T-cell (primary cell): ENCODE data around the gene APOL4. TPM values are rescaled to one million over a fixed set of nuclear protein-coding genes. Genes with fewer than 3 reads are reported as not detected.
A peak's percentile ranks its signal among the peaks of the same experiment; 100 is the strongest.

Experiments used
- ATAC-seq, 4 experiments: fragments of 200-7000 bp in 3 of 4; fragments of 150-1000 bp in 1 of 4; cut with Tn5 transposase; replicated peaks in 1 of 4; 1 replicate in 3 of 4; 2 replicates in 1 of 4; pipeline ENCODE4 v1.10.0; 2021; ENCODE audit warnings: moderate library complexity in 3 of 4, mild to moderate bottlenecking in 2 of 4, moderate number of reproducible peaks in 1 of 4
- CTCF ChIA-PET, 2 donors: fragments of 300-600 bp; sonication (Branson Sonifier 250); formaldehyde crosslinking; loops; one replicate each; lab custom pipeline; 2022; ENCODE audit warnings: antibody characterized with exemption in 2 of 2; lab: Charles Lee
- POLR2A ChIA-PET, 2 donors: fragments of 300-600 bp; sonication (Branson Sonifier 250); formaldehyde crosslinking; loops; one replicate each; lab custom pipeline; 2022; ENCODE audit warnings: antibody characterized with exemption in 2 of 2; lab: Charles Lee
- DNase-seq, 35 experiments: peaks; one replicate each; pipeline versions ENCODE4 v3.0.0 to v3.0.0-alpha.2; 2013 to 2023
- H3K27ac ChIP-seq: one replicate; pipeline ENCODE4 v1.5.1; 2013; ENCODE audit warnings: low read length
- H3K27me3 ChIP-seq, 2 experiments: replicated peaks in 1 of 2; 1 replicate in 1 of 2; 2 replicates in 1 of 2; pipeline versions ENCODE4 v1.6.1 to v1.7.0; 2013; ENCODE audit warnings: low read length in 1 of 2, mixed read lengths in 1 of 2; ENCODE audit not compliant: control insufficient read depth in 2 of 2, insufficient read depth in 2 of 2; ENCODE audit errors: extremely low read depth in 1 of 2
- H3K36me3 ChIP-seq, 2 donors: 1 replicate in 1 of 2; 2 replicates in 1 of 2; pipeline versions ENCODE4 v1.6.1 to v1.7.0; 2013; ENCODE audit warnings: low read length in 1 of 2; ENCODE audit not compliant: control insufficient read depth in 2 of 2, insufficient read depth in 1 of 2; ENCODE audit errors: extremely low read depth in 1 of 2
- H3K4me1 ChIP-seq, 2 experiments: 1 replicate in 1 of 2; 2 replicates in 1 of 2; pipeline versions ENCODE4 v1.6.1 to v1.7.0; 2013; ENCODE audit warnings: low read length in 2 of 2, mixed read lengths in 1 of 2; ENCODE audit not compliant: insufficient read depth in 2 of 2, control insufficient read depth in 1 of 2; ENCODE audit errors: extremely low read depth in 1 of 2
- H3K4me3 ChIP-seq, 2 donors: 1 replicate in 1 of 2; 2 replicates in 1 of 2; pipeline versions ENCODE4 v1.5.1 to v1.7.0; 2013; ENCODE audit warnings: mild to moderate bottlenecking in 2 of 2, low read length in 1 of 2, moderate library complexity in 1 of 2; ENCODE audit not compliant: control insufficient read depth in 1 of 2; ENCODE audit errors: extremely low read depth in 1 of 2
- H3K9me3 ChIP-seq: 2 replicates; pipeline ENCODE4 v1.7.0; 2013
- H3K27ac Mint-ChIP-seq, 2 donors: one replicate each; pipeline ENCODE4 v1.8.0; 2020 to 2021; ENCODE audit warnings: mild to moderate bottlenecking in 2 of 2, mixed read lengths in 2 of 2
- H3K27me3 Mint-ChIP-seq, 2 donors: one replicate each; pipeline ENCODE4 v1.8.0; 2021 to 2022; ENCODE audit warnings: mixed read lengths in 2 of 2
- H3K36me3 Mint-ChIP-seq: one replicate; pipeline ENCODE4 v1.8.0; 2021; ENCODE audit warnings: mixed read lengths
- H3K4me1 Mint-ChIP-seq, 3 donors: one replicate each; pipeline ENCODE4 v1.8.0; 2020 to 2022; ENCODE audit warnings: mixed read lengths in 3 of 3, mild to moderate bottlenecking in 1 of 3
- H3K4me3 Mint-ChIP-seq, 3 donors: one replicate each; pipeline ENCODE4 v1.8.0; 2020 to 2022; ENCODE audit warnings: mild to moderate bottlenecking in 3 of 3, mixed read lengths in 3 of 3, moderate library complexity in 3 of 3
- H3K9me3 Mint-ChIP-seq, 3 donors: one replicate each; pipeline ENCODE4 v1.8.0; 2020 to 2022; ENCODE audit warnings: mixed read lengths in 3 of 3
- WGBS: methylation state at CpG from one replicate; pipeline ENCODE4 v1.1.5; 2013; ENCODE audit warnings: missing lambda C conversion rate; ENCODE audit not compliant: insufficient coverage; 5-methylcytosine and 5-hydroxymethylcytosine counted together
- total RNA-seq, 35 experiments: library from RNA in 6 of 35; stranded (reverse) in 6 of 35; fragments of 120-200 nt in 1 of 35; gene quantifications; one replicate each; pipeline versions ENCODE4 v1.2.1 to v1.2.4 and lab custom pipeline; 2013 to 2026

The APOL4 gene
- total RNA-seq, 5 donors from 2014 or later (not counting 1 experiment from before 2014, with no cell fraction given) = 0.22 to 0.72 TPM; not detected in 3

DNA sequence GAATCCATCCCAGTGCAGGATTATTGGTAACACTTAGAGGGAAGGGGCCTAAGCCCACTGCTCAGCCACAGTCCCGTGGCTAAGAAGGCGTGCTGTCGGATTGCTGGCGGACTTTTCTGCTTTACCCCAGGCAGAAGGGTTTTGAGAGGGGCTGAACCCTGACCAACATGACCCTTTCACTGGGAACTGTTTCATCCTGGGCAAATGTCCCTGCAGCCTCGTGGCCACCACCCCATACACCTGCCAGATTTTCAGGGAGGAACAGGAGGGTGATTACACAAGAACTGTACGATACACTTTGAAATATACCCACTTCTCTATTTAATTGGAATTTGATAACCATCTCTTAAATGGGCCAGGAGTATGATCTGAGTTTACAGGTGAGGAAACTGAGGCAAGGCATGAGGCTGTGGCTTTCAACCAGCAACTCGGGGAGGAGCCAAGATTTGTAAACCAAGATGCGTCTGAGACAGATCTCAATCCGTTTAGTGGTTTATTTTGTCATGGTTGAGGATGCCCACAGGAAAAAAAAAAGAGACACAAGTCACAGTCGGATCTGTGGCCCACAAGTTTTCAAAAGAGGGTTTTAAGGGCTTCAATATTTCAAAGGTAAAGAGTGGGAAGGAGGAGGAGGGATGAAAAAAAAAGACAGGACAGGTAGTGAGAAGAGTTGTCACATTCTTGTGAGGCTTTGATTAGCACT lies 34.9 kb downstream of the APOL4 start:
- peak overlapping the region in 1 of 3 donors; percentile 51 for H3K4me3 Mint-ChIP-seq
- Histone ChIP-seq H3K27ac (peak overlapping the region; percentile 80), H3K4me3 (no peak overlapping the region), H3K9me3 (no peaks in the 10 kb centered on the region), H3K27me3 (no peaks in the 10 kb centered on the region), H3K36me3 (no peaks in the 10 kb centered on the region), H3K4me1 (peaks cover 13 to 31% of the 10 kb centered on the region in 2 experiments)
- WGBS = 54% methylated on average over 8 of the region's 10 CpGs
- peak in 16 of 35 experiments; percentile 18 to 71 (median 54) for DNase-seq
- H3K9me3 Mint-ChIP-seq = peaks cover 0 to 8% (median 1%) of the 10 kb centered on the region in 3 donors
- ChIA-PET CTCF (no interaction called here), POLR2A (no interaction called here)
- peak in 2 of 4 experiments; percentile 54 to 68 for ATAC-seq
- H3K36me3 Mint-ChIP-seq = no peaks in the 10 kb centered on the region
- H3K4me1 Mint-ChIP-seq = peaks cover 59 to 64% (median 60%) of the 10 kb centered on the region in 3 donors
- H3K27ac Mint-ChIP-seq = peak overlapping the region; percentile 79 to 87
- no peaks in the 10 kb centered on the region for H3K27me3 Mint-ChIP-seq

DNA sequence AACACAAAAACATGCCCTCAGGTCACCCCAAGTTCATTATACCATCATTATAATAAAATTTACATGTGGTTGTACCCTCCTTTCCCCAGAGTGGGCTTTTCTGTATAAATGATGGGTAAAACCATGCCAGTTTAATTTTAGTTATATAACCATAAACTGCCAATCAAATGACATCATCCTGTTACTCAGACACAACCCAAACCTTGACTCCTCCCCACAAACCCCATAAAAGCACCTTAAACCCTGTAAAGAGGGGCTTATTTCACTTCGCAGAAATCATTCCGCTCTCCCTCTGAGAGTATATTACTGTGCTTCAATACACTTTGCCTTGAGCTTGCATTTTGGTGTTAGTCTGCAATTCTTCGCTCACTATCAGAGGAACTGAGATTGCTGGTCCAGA lies 35.5 kb downstream of the APOL4 start:
- DNase-seq (peak in 4 of 35 experiments; percentile 9 to 58 (median 38)), ATAC-seq (peak in 2 of 4 experiments; percentile 36 to 48)
- peaks cover 17 to 37% of the 10 kb centered on the region in 2 experiments for H3K4me1 ChIP-seq
- ChIA-PET POLR2A (no interaction called here), CTCF (no interaction called here)
- no peaks in the 10 kb centered on the region for H3K36me3 ChIP-seq
- peak overlapping the region; percentile 80 for H3K27ac ChIP-seq
- peaks cover 0 to 8% (median 1%) of the 10 kb centered on the region in 3 donors for H3K9me3 Mint-ChIP-seq
- no peaks in the 10 kb centered on the region for H3K36me3 Mint-ChIP-seq
- no peaks in the 10 kb centered on the region for H3K9me3 ChIP-seq
- no peaks in the 10 kb centered on the region for H3K27me3 Mint-ChIP-seq
- H3K27me3 ChIP-seq = no peaks in the 10 kb centered on the region
- no CpG with 5 or more reads among the region's 3 CpGs for WGBS
- peak overlapping the region in 1 of 3 donors; percentile 51 for H3K4me3 Mint-ChIP-seq
- peak overlapping the region in 1 of 2 donors; percentile 99 for H3K27ac Mint-ChIP-seq
- H3K4me3 ChIP-seq = no peak overlapping the region
- peaks cover 65 to 69% (median 66%) of the 10 kb centered on the region in 3 donors for H3K4me1 Mint-ChIP-seq

DNA sequence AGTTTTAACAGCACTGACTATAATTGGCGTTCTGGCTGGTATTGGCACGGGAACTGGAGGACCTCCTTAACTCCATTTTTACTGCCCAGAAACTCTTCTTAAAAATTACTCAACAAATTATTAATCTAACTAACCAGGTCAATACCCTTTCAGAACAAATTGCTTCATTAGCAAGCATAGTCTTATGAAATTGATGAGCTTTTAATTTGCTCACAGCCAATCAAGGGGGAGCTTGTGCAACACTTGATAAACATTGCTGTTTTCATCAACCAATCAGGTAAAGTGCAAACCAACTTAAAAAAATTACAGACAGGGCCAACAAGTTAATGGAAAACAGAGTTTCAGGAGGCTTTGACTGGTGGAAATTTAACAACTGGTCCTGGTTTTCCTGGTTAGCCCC lies 36.5 kb downstream of the APOL4 start:
- H3K36me3 Mint-ChIP-seq = no peaks in the 10 kb centered on the region
- POLR2A ChIA-PET = interaction anchor here in 1 of 2 donors (0.6 kb wide), 1 partner anchor 338 kb away, joined by 3 read pairs; no protein-coding TSS in a partner anchor

DNA sequence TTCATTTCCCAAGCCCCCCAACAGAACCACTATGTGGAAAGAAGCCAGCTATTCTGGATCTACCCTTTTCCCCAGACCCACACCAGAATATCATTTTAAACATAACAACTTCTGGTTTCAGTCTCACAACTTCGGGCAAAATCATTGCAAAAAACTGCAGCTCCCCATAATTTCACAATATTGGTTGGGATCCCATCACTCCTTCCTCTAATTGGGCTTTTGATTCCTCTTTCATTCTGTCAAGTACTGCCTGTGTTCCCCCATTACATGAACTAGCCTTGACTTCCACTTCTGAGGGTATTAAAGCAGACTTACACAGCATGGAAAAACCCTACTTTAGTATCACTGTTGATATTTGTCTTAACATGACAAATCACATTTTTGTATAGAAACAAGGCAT lies 37.0 kb downstream of the APOL4 start:
- WGBS = 40% methylated on average over 1 of the region's 1 CpG
- ChIA-PET POLR2A (interaction anchor here in 1 of 2 donors (0.6 kb wide), 1 partner anchor 339 kb away, joined by 3 read pairs; no protein-coding TSS in a partner anchor), CTCF (interaction anchor here in 1 of 2 donors (1.4 kb wide), 1 partner anchor 99 kb away, joined by 4 read pairs; no protein-coding TSS in a partner anchor)
- H3K9me3 Mint-ChIP-seq = peaks cover 0 to 8% (median 1%) of the 10 kb centered on the region in 3 donors
- no peak overlapping the region for H3K4me3 ChIP-seq
- no peaks in the 10 kb centered on the region for H3K27me3 ChIP-seq
- H3K36me3 ChIP-seq = no peaks in the 10 kb centered on the region
- H3K4me1 ChIP-seq = peaks cover 21 to 49% of the 10 kb centered on the region in 2 experiments
- H3K27ac Mint-ChIP-seq = peak overlapping the region; percentile 99 to 100
- no peaks in the 10 kb centered on the region for H3K27me3 Mint-ChIP-seq
- DNase-seq = no peak
- no peaks in the 10 kb centered on the region for H3K9me3 ChIP-seq
- H3K4me1 Mint-ChIP-seq = peaks cover 71 to 84% (median 80%) of the 10 kb centered on the region in 3 donors
- H3K36me3 Mint-ChIP-seq = no peaks in the 10 kb centered on the region
- no peak for ATAC-seq
- no peak overlapping the region for H3K4me3 Mint-ChIP-seq
- peak overlapping the region; percentile 80 for H3K27ac ChIP-seq

More for the DNA sequence above, 36.5 kb downstream of the APOL4 start:
- no peak for DNase-seq
- H3K4me1 ChIP-seq = peaks cover 19 to 44% of the 10 kb centered on the region in 2 experiments
- no peaks in the 10 kb centered on the region for H3K36me3 ChIP-seq
- no peak overlapping the region for H3K4me3 ChIP-seq
- no peaks in the 10 kb centered on the region for H3K27me3 ChIP-seq
- peak overlapping the region; percentile 80 for H3K27ac ChIP-seq
- Mint-ChIP-seq H3K27me3 (no peaks in the 10 kb centered on the region), H3K27ac (peak overlapping the region; percentile 99 to 100), H3K9me3 (peaks cover 0 to 8% (median 1%) of the 10 kb centered on the region in 3 donors), H3K4me3 (no peak overlapping the region), H3K4me1 (peaks cover 71 to 79% (median 75%) of the 10 kb centered on the region in 3 donors)
- CTCF ChIA-PET = interaction anchor here in 1 of 2 donors (0.8 kb wide), 1 partner anchor 74 kb away, joined by 3 read pairs; the partner anchor contains the start of gene APOL2
- ATAC-seq = no peak
- WGBS = no CpG with 5 or more reads among the region's 2 CpGs
- H3K9me3 ChIP-seq = no peaks in the 10 kb centered on the region

DNA sequence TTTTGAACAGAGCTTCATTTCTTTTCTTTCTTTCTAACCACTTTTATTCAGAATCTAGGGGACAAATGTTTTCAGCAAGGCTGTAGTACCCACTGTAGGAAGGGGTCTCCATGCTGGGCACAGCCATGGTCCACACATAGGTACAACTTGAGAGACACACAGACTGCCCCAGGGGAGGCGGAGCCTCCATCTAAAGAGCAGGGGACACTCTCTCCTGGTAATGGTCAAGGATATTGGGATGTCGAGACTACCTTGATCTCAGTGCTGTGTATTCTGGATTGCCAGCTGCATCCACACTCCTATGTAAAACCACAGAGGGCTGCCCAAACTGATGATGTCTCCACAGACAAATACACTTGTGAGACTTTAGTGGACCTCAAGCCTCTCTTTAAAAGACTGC lies 38.1 kb downstream of the APOL4 start:
- peaks cover 30 to 60% of the 10 kb centered on the region in 2 experiments for H3K4me1 ChIP-seq
- H3K27me3 ChIP-seq = no peaks in the 10 kb centered on the region
- Mint-ChIP-seq H3K27ac (peak overlapping the region; percentile 99 to 100), H3K36me3 (no peaks in the 10 kb centered on the region), H3K9me3 (peaks cover 0 to under 1% (median 0%) of the 10 kb centered on the region in 3 donors), H3K4me1 (peaks cover 80 to 95% (median 91%) of the 10 kb centered on the region in 3 donors), H3K4me3 (peak overlapping the region in 2 of 3 donors; percentile 54 to 96), H3K27me3 (no peaks in the 10 kb centered on the region)
- no peak for DNase-seq
- ChIA-PET POLR2A (interaction anchor here (0.6 to 1.1 kb wide), 4 partner anchors 12 to 801 kb away, joined by 3 to 4 read pairs (median 3); no protein-coding TSS in a partner anchor), CTCF (interaction anchor here in 1 of 2 donors (1.4 to 2.1 kb wide), 3 partner anchors 11 to 98 kb away, joined by 4 to 8 read pairs (median 6); no protein-coding TSS in a partner anchor)
- no CpG with 5 or more reads among the region's 2 CpGs for WGBS
- H3K36me3 ChIP-seq = no peaks in the 10 kb centered on the region
- peak overlapping the region in 1 of 2 donors; percentile 19 for H3K4me3 ChIP-seq
- H3K9me3 ChIP-seq = no peaks in the 10 kb centered on the region
- ATAC-seq = no peak
- H3K27ac ChIP-seq = peak overlapping the region; percentile 95
